ENCODE measurements around the gene LRRC28. TPM values are rescaled to one million over a fixed set of nuclear protein-coding genes. Genes with fewer than 3 reads are reported as not detected.
"Not testable (repeated sequence)": the region's sequence is repeated elsewhere in the genome, so short reads cannot be mapped to it uniquely, and the experiment has no call there.

Gene LRRC28
- total RNA-seq, 2 experiments from 2014 or later = 15.8 to 18.9 TPM

- Mint-ChIP-seq H3K27me3 (ENCODE audit: low read depth) (peaks cover 2% of the 10 kb centered on the region), H3K9me3 (peaks cover 4% of the 10 kb centered on the region), H3K36me3 (ENCODE audit: low read depth) (no peaks in the 10 kb centered on the region), H3K4me3 (no peak overlapping the region), H3K27ac (no peak overlapping the region), H3K4me1 (ENCODE audit: low read depth) (no peaks in the 10 kb centered on the region)
- CTCF ChIA-PET = no interaction called here
- intact Hi-C loops (cut with micrococcal nuclease) = no loop called here
- DNase-seq = no peak
These were observed 20.4 kb upstream of the LRRC28 start for GRCh38 chr15:99230867-99231266.

DNA sequence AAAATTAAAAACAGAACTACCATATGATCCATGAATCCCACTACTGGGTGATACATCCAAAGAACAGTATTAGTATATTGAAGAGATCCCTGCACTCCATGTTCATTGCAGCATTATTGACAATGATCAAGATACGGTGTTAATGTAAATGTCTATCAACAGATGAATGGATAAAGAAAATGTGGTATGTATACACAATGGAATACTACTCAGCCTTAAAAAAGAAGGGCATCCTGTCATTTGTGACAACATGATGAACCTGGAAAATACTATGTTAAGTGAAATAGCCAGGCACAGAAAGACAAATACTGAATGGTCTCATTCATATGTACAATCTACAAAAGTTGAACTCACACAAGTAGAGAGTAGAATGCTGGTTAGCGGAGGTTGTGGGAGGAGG lies 18.5 kb upstream of the LRRC28 start:
- intact Hi-C loops (cut with micrococcal nuclease) = no loop called here
- no peak overlapping the region for H3K4me3 Mint-ChIP-seq

DNA sequence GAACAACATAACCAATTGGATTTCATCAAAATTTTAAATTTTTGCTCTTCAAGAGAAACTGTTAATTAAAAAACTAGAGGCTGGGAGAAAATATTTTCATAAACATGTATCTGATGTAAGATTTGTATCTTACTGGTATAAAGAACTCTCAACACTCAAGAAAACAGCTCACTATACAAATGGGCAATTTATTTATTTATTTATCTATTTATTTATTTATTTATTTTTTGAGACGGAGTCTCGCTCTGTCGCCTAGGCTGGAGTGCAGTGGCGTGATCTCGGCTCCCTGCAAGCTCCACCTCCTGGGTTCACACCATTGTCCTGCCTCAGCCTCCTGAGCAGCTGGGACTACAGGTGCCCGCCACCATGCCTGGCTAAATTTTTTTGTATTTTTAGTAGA lies 17.1 kb upstream of the LRRC28 start:
- H3K27me3 Mint-ChIP-seq (ENCODE audit: low read depth); H3K4me3 Mint-ChIP-seq; intact Hi-C loops (cut with micrococcal nuclease); H3K27ac Mint-ChIP-seq; H3K9me3 Mint-ChIP-seq; DNase-seq; H3K4me1 Mint-ChIP-seq (ENCODE audit: low read depth); H3K36me3 Mint-ChIP-seq (ENCODE audit: low read depth): not testable (repeated sequence)
- CTCF ChIA-PET = interaction anchor here (0.6 kb wide), 1 partner anchor 470 kb away, joined by 3 read pairs; no protein-coding TSS in a partner anchor

More for the DNA sequence above, 18.5 kb upstream of the LRRC28 start:
- Mint-ChIP-seq H3K27me3 (ENCODE audit: low read depth) (peaks cover 2% of the 10 kb centered on the region), H3K36me3 (ENCODE audit: low read depth) (no peaks in the 10 kb centered on the region), H3K9me3 (peaks cover 4% of the 10 kb centered on the region), H3K27ac (no peak overlapping the region), H3K4me1 (ENCODE audit: low read depth) (no peaks in the 10 kb centered on the region)
- CTCF ChIA-PET = no interaction called here
- no peak for DNase-seq

DNA sequence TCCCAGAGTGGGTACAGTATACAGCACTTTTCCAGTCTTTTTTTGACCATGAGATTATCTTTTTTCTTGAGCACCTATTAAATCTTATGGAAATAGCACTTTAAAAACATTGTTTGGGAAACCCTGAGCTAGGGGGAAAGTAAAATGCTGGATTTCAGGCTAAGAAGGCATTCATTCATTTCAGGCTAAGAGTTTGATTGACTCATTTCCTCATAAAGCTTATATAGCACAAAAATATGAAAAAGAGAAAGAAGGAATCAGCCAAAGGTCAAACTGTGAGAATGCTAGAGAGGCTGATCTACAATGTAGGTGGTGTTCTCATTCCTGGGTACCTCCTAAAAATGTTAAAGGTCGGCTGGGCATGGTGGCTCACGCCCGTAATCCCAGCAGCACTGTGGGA lies 12.4 kb upstream of the LRRC28 start:
- no peak for DNase-seq
- CTCF ChIA-PET = no interaction called here
- Mint-ChIP-seq H3K36me3 (ENCODE audit: low read depth) (no peaks in the 10 kb centered on the region), H3K27ac (no peak overlapping the region), H3K9me3 (no peaks in the 10 kb centered on the region), H3K4me1 (ENCODE audit: low read depth) (peaks cover 4% of the 10 kb centered on the region), H3K4me3 (no peak overlapping the region), H3K27me3 (ENCODE audit: low read depth) (no peaks in the 10 kb centered on the region)
- intact Hi-C loops (cut with micrococcal nuclease) = no loop called here

- Mint-ChIP-seq H3K36me3 (ENCODE audit: low read depth) (no peaks in the 10 kb centered on the region), H3K4me1 (ENCODE audit: low read depth) (peaks cover 4% of the 10 kb centered on the region), H3K27me3 (ENCODE audit: low read depth) (no peaks in the 10 kb centered on the region), H3K27ac (no peak overlapping the region), H3K4me3 (no peak overlapping the region), H3K9me3 (no peaks in the 10 kb centered on the region)
- CTCF ChIA-PET = no interaction called here
- peak; percentile 20 for DNase-seq
- intact Hi-C loops (cut with micrococcal nuclease) = no loop called here
These were observed 11.6 kb upstream of the LRRC28 start for GRCh38 chr15:99239545-99240198.

GRCh38 chr15:99241752-99242151 lies 9.5 kb upstream of the LRRC28 start:
- H3K9me3 Mint-ChIP-seq = no peaks in the 10 kb centered on the region
- H3K4me1 Mint-ChIP-seq (ENCODE audit: low read depth) = peaks cover 4% of the 10 kb centered on the region
- H3K27me3 Mint-ChIP-seq (ENCODE audit: low read depth) = no peaks in the 10 kb centered on the region
- no peak overlapping the region for H3K27ac Mint-ChIP-seq
- H3K36me3 Mint-ChIP-seq (ENCODE audit: low read depth) = no peaks in the 10 kb centered on the region
- H3K4me3 Mint-ChIP-seq = no peak overlapping the region
- DNase-seq = no peak
- CTCF ChIA-PET = no interaction called here
- intact Hi-C loops (cut with micrococcal nuclease) = no loop called here

GRCh38 chr15:99244306-99244705 lies 7.0 kb upstream of the LRRC28 start:
- no peaks in the 10 kb centered on the region for H3K9me3 Mint-ChIP-seq
- H3K27me3 Mint-ChIP-seq (ENCODE audit: low read depth) = no peaks in the 10 kb centered on the region
- intact Hi-C loops (cut with micrococcal nuclease) = no loop called here
- CTCF ChIA-PET = interaction anchor here (0.8 kb wide), 1 partner anchor 167 kb away, joined by 3 read pairs; no protein-coding TSS in a partner anchor
- H3K4me1 Mint-ChIP-seq (ENCODE audit: low read depth) = peaks cover 4% of the 10 kb centered on the region
- no peak for DNase-seq
- no peaks in the 10 kb centered on the region for H3K36me3 Mint-ChIP-seq (ENCODE audit: low read depth)
- no peak overlapping the region for H3K27ac Mint-ChIP-seq
- no peak overlapping the region for H3K4me3 Mint-ChIP-seq

DNA sequence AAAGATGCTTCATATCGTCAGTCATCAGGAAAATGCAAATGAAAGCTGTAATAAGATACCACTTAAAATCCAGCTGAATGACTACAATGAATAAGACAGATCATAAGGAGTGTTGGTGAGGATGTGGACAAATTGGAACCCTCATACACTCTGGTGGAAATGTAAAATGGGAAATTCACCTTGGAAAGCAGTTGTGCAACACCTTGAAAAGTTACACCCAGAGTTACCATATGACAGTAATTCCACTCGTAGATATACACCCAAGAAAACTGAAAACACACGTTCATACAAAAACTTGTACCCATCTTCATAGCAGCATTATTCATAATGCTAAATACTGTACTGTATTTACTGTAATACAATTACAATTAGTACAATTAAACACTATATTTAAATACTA lies 4.2 kb upstream of the LRRC28 start:
- H3K4me1 Mint-ChIP-seq (ENCODE audit: low read depth) = peaks cover 9% of the 10 kb centered on the region
- no peaks in the 10 kb centered on the region for H3K9me3 Mint-ChIP-seq
- no peak overlapping the region for H3K4me3 Mint-ChIP-seq
- no peaks in the 10 kb centered on the region for H3K27me3 Mint-ChIP-seq (ENCODE audit: low read depth)
- CTCF ChIA-PET = no interaction called here
- intact Hi-C loops (cut with micrococcal nuclease) = no loop called here
- H3K27ac Mint-ChIP-seq = no peak overlapping the region
- peaks cover 6% of the 10 kb centered on the region for H3K36me3 Mint-ChIP-seq (ENCODE audit: low read depth)
- no peak for DNase-seq

DNA sequence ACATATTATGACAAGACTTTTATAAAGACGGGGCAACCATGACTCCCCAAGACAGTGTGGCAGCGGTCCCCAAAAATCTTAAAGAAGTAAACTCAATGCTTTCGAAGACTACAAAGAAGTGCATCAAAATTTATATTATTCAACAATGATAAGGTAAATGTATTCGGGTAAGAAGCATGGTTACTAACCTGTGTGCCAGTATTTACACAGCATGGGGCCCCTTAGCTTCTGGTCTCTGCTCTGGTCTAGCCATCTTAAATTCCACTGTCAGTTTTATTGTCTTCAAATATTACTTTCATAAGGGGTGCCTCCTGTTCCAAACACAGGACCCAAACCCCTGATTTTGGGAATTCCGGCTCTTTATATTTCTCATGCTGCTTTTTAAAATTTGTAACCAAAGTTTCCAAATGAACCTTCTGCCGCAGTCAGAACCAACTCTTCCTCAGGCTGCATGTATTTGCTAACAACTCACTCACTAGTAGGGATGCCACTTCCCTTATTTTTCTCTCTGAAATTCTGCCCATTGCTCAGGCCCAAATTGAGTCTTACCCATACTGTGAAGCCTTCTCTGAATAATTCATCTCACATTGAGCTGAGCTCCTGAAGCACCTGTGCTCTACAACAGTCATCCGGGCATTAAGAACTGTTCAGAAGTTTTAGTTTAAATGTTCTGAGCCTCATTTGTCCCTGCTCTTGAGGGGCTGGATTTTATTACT lies 3.1 kb upstream of the LRRC28 start:
- intact Hi-C loops (cut with micrococcal nuclease) = no loop called here
- H3K27ac Mint-ChIP-seq = no peak overlapping the region
- CTCF ChIA-PET = interaction anchor here (0.8 kb wide), 1 partner anchor 124 kb away, joined by 3 read pairs; no protein-coding TSS in a partner anchor
- no peaks in the 10 kb centered on the region for H3K27me3 Mint-ChIP-seq (ENCODE audit: low read depth)
- no peaks in the 10 kb centered on the region for H3K9me3 Mint-ChIP-seq
- peaks cover 18% of the 10 kb centered on the region for H3K4me1 Mint-ChIP-seq (ENCODE audit: low read depth)
- H3K4me3 Mint-ChIP-seq = no peak overlapping the region
- peaks cover 6% of the 10 kb centered on the region for H3K36me3 Mint-ChIP-seq (ENCODE audit: low read depth)
- no peak for DNase-seq

GRCh38 chr15:99249270-99249841 lies 1.9 kb upstream of the LRRC28 start, which contains the start of gene TTC23:
TTC23 (minus strand) TSS chr15:99249581; CDS start chr15:99228712, 20,869 bp downstream.
- CTCF ChIA-PET = no interaction called here
- intact Hi-C loops (cut with micrococcal nuclease) = no loop called here
- Mint-ChIP-seq H3K4me3 (peak within 1 kb of the TSS; percentile 93), H3K36me3 (ENCODE audit: low read depth) (peaks cover 6% of the 10 kb centered on the region), H3K4me1 (ENCODE audit: low read depth) (peaks cover 28% of the 10 kb centered on the region), H3K27me3 (ENCODE audit: low read depth) (no peaks in the 10 kb centered on the region), H3K27ac (no peak within 1 kb of the TSS), H3K9me3 (no peaks in the 10 kb centered on the region)
- DNase-seq = no peak

- CTCF ChIA-PET = no interaction called here
- peaks cover 28% of the 10 kb centered on the region for H3K4me1 Mint-ChIP-seq (ENCODE audit: low read depth)
- H3K27me3 Mint-ChIP-seq (ENCODE audit: low read depth) = no peaks in the 10 kb centered on the region
- no peak for DNase-seq
- H3K4me3 Mint-ChIP-seq = peak overlapping the region; percentile 93
- H3K27ac Mint-ChIP-seq = no peak overlapping the region
- no peaks in the 10 kb centered on the region for H3K9me3 Mint-ChIP-seq
- intact Hi-C loops (cut with micrococcal nuclease) = loop anchor here (5.0 to 10.0 kb wide), 2 partner anchors 598 to 1345 kb away; no protein-coding TSS in a partner anchor
- peaks cover 6% of the 10 kb centered on the region for H3K36me3 Mint-ChIP-seq (ENCODE audit: low read depth)
These were observed 1.3 kb upstream of the LRRC28 start for GRCh38 chr15:99250001-99250400.

- H3K4me3 Mint-ChIP-seq = peak overlapping the region; percentile 93
- H3K4me1 Mint-ChIP-seq (ENCODE audit: low read depth) = peaks cover 28% of the 10 kb centered on the region
- DNase-seq = no peak
- H3K27ac Mint-ChIP-seq = peak overlapping the region; percentile 87
- no peaks in the 10 kb centered on the region for H3K27me3 Mint-ChIP-seq (ENCODE audit: low read depth)
- CTCF ChIA-PET = no interaction called here
- intact Hi-C loops (cut with micrococcal nuclease) = loop anchor here (5.0 to 10.0 kb wide), 2 partner anchors 598 to 1344 kb away; no protein-coding TSS in a partner anchor
- H3K9me3 Mint-ChIP-seq = no peaks in the 10 kb centered on the region
- H3K36me3 Mint-ChIP-seq (ENCODE audit: low read depth) = peaks cover 6% of the 10 kb centered on the region
These were observed 806 bp upstream of the LRRC28 start for GRCh38 chr15:99250494-99250856.
